HCT116 (cell line): Measurements from ENCODE around the gene FLVCR2. TPM values are rescaled to one million over a fixed set of nuclear protein-coding genes. Genes with fewer than 3 reads are reported as not detected.

Source experiments
- ATAC-seq: fragments of 200-7000 bp; cut with Tn5 transposase; 2 replicates; pipeline ENCODE4 v1.9.1; 2020; ENCODE audit warnings: mild to moderate bottlenecking, moderate library complexity
- BruUV-seq: library from RNA; stranded (reverse); fragments of 400-500 nt; replicated peaks from 2 replicates; lab custom pipeline; 2021; lab: Mats Ljungman, UMichigan
- CTCF ChIA-PET: fragments of 300-600 bp; sonication (Branson Sonifier 250); formaldehyde crosslinking; loops from one replicate; lab custom pipeline; 2021; ENCODE audit warnings: antibody characterized with exemption; lab: Charles Lee
- POLR2A ChIA-PET: fragments of 300-600, 350-600 bp; sonication (Branson Sonifier 250); formaldehyde crosslinking; loops from one replicate; lab custom pipeline; 2021; ENCODE audit warnings: antibody characterized with exemption; lab: Charles Lee
- RAD21 ChIA-PET, 2 experiments: fragments of 300-600 bp; sonication (Branson Sonifier 250); formaldehyde crosslinking; loops; one replicate each; lab custom pipeline; 2023; ENCODE audit warnings: low total read pairs in 2 of 2; ENCODE audit not compliant: uncharacterized antibody in 2 of 2, unreplicated experiment in 2 of 2, low non-redundant PET in 1 of 2; lab: Charles Lee
- DNase-seq: peaks from one replicate; pipeline ENCODE4 v3.0.0-alpha.2; 2010; ENCODE audit warnings: low read depth, low spot score
- H2AFZ ChIP-seq: fragments of 200-600 bp; shearing (Covaris generic), sonication (generic); 2 replicates; pipeline ENCODE4 v1.6.1; 2017; ENCODE audit warnings: low read depth, mixed run types, mixed read lengths, antibody characterized with exemption, low read length; ENCODE audit not compliant: poor library complexity, severe bottlenecking
- H3K27ac ChIP-seq: 2 replicates; pipeline ENCODE4 v1.5.1; 2012; ENCODE audit warnings: low read depth, low read length
- H3K27me3 ChIP-seq: fragments of 200-600 bp; sonication (generic); 2 replicates; pipeline ENCODE4 v1.6.1; 2016; ENCODE audit warnings: mixed run types, low read length, mixed read lengths; ENCODE audit not compliant: insufficient read depth
- H3K36me3 ChIP-seq, 2 experiments: fragments of 200-500 bp in 1 of 2; fragments of 200-600 bp in 1 of 2; sonication (Bioruptor generic) in 1 of 2; sonication (generic) in 1 of 2; 2 replicates each; pipeline versions ENCODE4 v1.5.1 to v1.6.1; 2014 to 2016; ENCODE audit warnings: low read length in 2 of 2, inconsistent platforms in 1 of 2, mixed read lengths in 1 of 2, mixed run types in 1 of 2; ENCODE audit not compliant: insufficient read depth in 2 of 2, control insufficient read depth in 1 of 2
- H3K4me1 ChIP-seq, 2 experiments: fragments of 200-600 bp in 1 of 2; sonication (generic) in 1 of 2; 2 replicates each; pipeline versions ENCODE4 v1.5.1 to v1.6.1; 2012 to 2017; ENCODE audit warnings: low read length in 2 of 2, inconsistent platforms in 1 of 2, mild to moderate bottlenecking in 1 of 2, mixed read lengths in 1 of 2, mixed run types in 1 of 2, moderate library complexity in 1 of 2; ENCODE audit not compliant: insufficient read depth in 2 of 2, control insufficient read depth in 1 of 2
- H3K4me2 ChIP-seq: fragments of 200-600 bp; sonication (generic); 2 replicates; pipeline ENCODE4 v1.6.1; 2017; ENCODE audit warnings: mixed run types, low read length, mixed read lengths
- H3K4me3 ChIP-seq, 2 experiments: fragments of 200-600 bp in 1 of 2; sonication (generic) in 1 of 2; replicated peaks in 1 of 2; 2 replicates each; pipeline ENCODE4 v1.5.1; 2011 to 2016; ENCODE audit warnings: low read length in 2 of 2, control low read depth in 1 of 2, low read depth in 1 of 2, mild to moderate bottlenecking in 1 of 2, mixed read lengths in 1 of 2, mixed run types in 1 of 2
- H3K79me2 ChIP-seq: fragments of 200-600 bp; sonication (generic); 2 replicates; pipeline ENCODE4 v1.6.1; 2017; ENCODE audit warnings: mild to moderate bottlenecking, mixed run types, low read length, moderate library complexity, mixed read lengths; ENCODE audit not compliant: insufficient read depth
- H3K9ac ChIP-seq: fragments of 200-600 bp; sonication (generic); 2 replicates; pipeline ENCODE4 v1.6.1; 2016; ENCODE audit warnings: low read length, mixed read lengths
- H3K9me2 ChIP-seq: fragments of 200-600 bp; sonication (generic), shearing (Covaris generic); 2 replicates; pipeline ENCODE4 v1.6.1; 2017; ENCODE audit warnings: mixed run types, mild to moderate bottlenecking, moderate library complexity; ENCODE audit not compliant: insufficient read depth
- H3K9me3 ChIP-seq, 2 experiments: fragments of 200-500 bp in 1 of 2; fragments of 200-600 bp in 1 of 2; sonication (Bioruptor generic) in 1 of 2; sonication (generic) in 1 of 2; 2 replicates each; pipeline ENCODE4 v1.6.1; 2014 to 2017; ENCODE audit warnings: low read length in 2 of 2, mixed read lengths in 2 of 2, inconsistent platforms in 1 of 2, low read depth in 1 of 2, mild to moderate bottlenecking in 1 of 2, mixed run types in 1 of 2, moderate library complexity in 1 of 2; ENCODE audit not compliant: control insufficient read depth in 1 of 2, insufficient read depth in 1 of 2
- H4K20me1 ChIP-seq: fragments of 200-600 bp; sonication (generic), shearing (Covaris generic); 2 replicates; pipeline ENCODE4 v1.6.1; 2017; ENCODE audit warnings: mixed run types, mild to moderate bottlenecking, moderate library complexity; ENCODE audit not compliant: insufficient read depth
- ELF1 ChIP-seq: IDR thresholded peaks from 2 replicates; pipeline ENCODE4 v1.6.1; 2012; ENCODE audit warnings: low read depth, borderline replicate concordance
- EZH2 ChIP-seq: fragments of 200-600 bp; sonication (generic); IDR thresholded peaks from 2 replicates; pipeline ENCODE4 v1.6.1; 2017; ENCODE audit warnings: antibody characterized with exemption, mixed run types
- EZH2phosphoT487 ChIP-seq: fragments of 200-600 bp; IDR thresholded peaks from 2 replicates; pipeline ENCODE4 v1.6.1; 2018; ENCODE audit warnings: antibody characterized with exemption, borderline replicate concordance
- JUND ChIP-seq: IDR thresholded peaks from 2 replicates; pipeline ENCODE4 v1.6.1; 2012
- RAD21 ChIP-seq: IDR thresholded peaks from 2 replicates; pipeline ENCODE4 v1.6.1; 2012; ENCODE audit warnings: low read depth, mild to moderate bottlenecking
- SIN3A ChIP-seq: IDR thresholded peaks from 2 replicates; pipeline ENCODE4 v1.6.1; 2012; ENCODE audit warnings: low read depth
- SRF ChIP-seq: IDR thresholded peaks from 2 replicates; pipeline ENCODE4 v1.6.1; 2012; ENCODE audit warnings: low read depth
- ZBTB33 ChIP-seq: IDR thresholded peaks from 2 replicates; pipeline ENCODE4 v1.6.1; 2011; ENCODE audit warnings: mild to moderate bottlenecking, low read length, moderate library complexity; ENCODE audit not compliant: insufficient replicate concordance; ENCODE audit errors: extremely low read depth
- ZFX ChIP-seq: fragments of 450-650 bp; IDR thresholded peaks from 2 replicates; pipeline ENCODE4 v1.6.1; 2017
- intact Hi-C: fragments of 100-400 bp; cut with micrococcal nuclease; formaldehyde crosslinking; loops from 2 replicates; pipeline ENCODE4 v1.10.0; 2022
- total RNA-seq: library from RNA; stranded (reverse); gene quantifications from one replicate; pipeline ENCODE4 v1.2.1, GENCODE V29; 2021; ENCODE audit not compliant: unreplicated experiment

FLVCR2 gene
- total RNA-seq, 1 experiment from 2014 or later, result 0.84 TPM

GRCh38 chr14:75533791-75534555 lies 44.4 kb upstream of the FLVCR2 start:
- DNase-seq (no peak), ATAC-seq (no peak)
- Histone ChIP-seq H3K79me2 (no peaks in the 10 kb centered on the region), H3K4me3 (no peak overlapping the region), H2AFZ (no peak overlapping the region), H3K27ac (no peak overlapping the region), H3K9me3 (no peaks in the 10 kb centered on the region), H4K20me1 (no peaks in the 10 kb centered on the region), H3K27me3 (no peaks in the 10 kb centered on the region), H3K9me2 (no peaks in the 10 kb centered on the region), H3K4me1 (no peaks in the 10 kb centered on the region), H3K9ac (no peak overlapping the region), H3K36me3 (no peaks in the 10 kb centered on the region), H3K4me2 (no peak overlapping the region)
- BruUV-seq, result no TSS peak
- ChIA-PET RAD21 (no interaction called here), CTCF (interaction anchor here (1.3 kb wide), 1 partner anchor 27 kb away, joined by 3 read pairs; no protein-coding TSS in a partner anchor), POLR2A (no interaction called here)
- intact Hi-C loops, result no loop called here
- TF ChIP-seq EZH2 (no peak), ELF1 (no peak), ZBTB33 (no peak), SIN3A (no peak), EZH2phosphoT487 (no peak), JUND (no peak), RAD21 (no peak), SRF (no peak), ZFX (no peak)
